Tibial artery (tissue), 4 donors: Measurements from ENCODE around the gene PLCG2.

Source experiments
- DNase-seq, 2 donors: peaks; one replicate each; pipeline ENCODE4 v3.0.0-alpha.2; 2019
- H3K27ac ChIP-seq, 2 donors: fragments of 200-600 bp; sonication (generic) in 1 of 2; 1 replicate in 1 of 2; 2 replicates in 1 of 2; pipeline ENCODE4 v1.5.1; 2018 to 2019; ENCODE audit warnings: mild to moderate bottlenecking in 1 of 2
- H3K27me3 ChIP-seq, 2 donors: fragments of 200-600 bp; sonication (generic) in 1 of 2; one replicate each; pipeline versions ENCODE4 v1.5.1 to v1.6.0; 2016 to 2019
- H3K36me3 ChIP-seq, 3 donors: fragments of 200-600 bp; sonication (generic) in 2 of 3; one replicate each; pipeline ENCODE4 v1.5.1; 2016 to 2019; ENCODE audit warnings: mild to moderate bottlenecking in 2 of 3
- H3K4me1 ChIP-seq, 4 donors: fragments of 200-600 bp; sonication (generic) in 2 of 4; 1 replicate in 3 of 4; 2 replicates in 1 of 4; pipeline ENCODE4 v1.5.1; 2016 to 2019
- H3K4me3 ChIP-seq, 2 donors: fragments of 200-600 bp; sonication (generic) in 1 of 2; 1 replicate in 1 of 2; 2 replicates in 1 of 2; pipeline ENCODE4 v1.5.1; 2018 to 2019; ENCODE audit warnings: mild to moderate bottlenecking in 2 of 2
- H3K9me3 ChIP-seq, 3 donors: fragments of 200-600 bp; sonication (generic) in 1 of 3; one replicate each; pipeline ENCODE4 v1.5.1; 2016 to 2019
- intact Hi-C: fragments of 100-400 bp; cut with DNase I; formaldehyde crosslinking; loops from one replicate; pipeline ENCODE4 v1.15.0; 2023; ENCODE audit warnings: low total_unique reads
- TF ChIP-seq, protein P1 (sequence below), 2 experiments: fragments of 200-600 bp in 1 of 2; fragments of 450-650 bp in 1 of 2; IDR thresholded peaks; one replicate each; pipeline ENCODE4 v1.5.1; 2017 to 2019; ENCODE audit warnings: antibody characterized with exemption in 2 of 2, mild to moderate bottlenecking in 1 of 2, moderate library complexity in 1 of 2

PLCG2 gene

DNA sequence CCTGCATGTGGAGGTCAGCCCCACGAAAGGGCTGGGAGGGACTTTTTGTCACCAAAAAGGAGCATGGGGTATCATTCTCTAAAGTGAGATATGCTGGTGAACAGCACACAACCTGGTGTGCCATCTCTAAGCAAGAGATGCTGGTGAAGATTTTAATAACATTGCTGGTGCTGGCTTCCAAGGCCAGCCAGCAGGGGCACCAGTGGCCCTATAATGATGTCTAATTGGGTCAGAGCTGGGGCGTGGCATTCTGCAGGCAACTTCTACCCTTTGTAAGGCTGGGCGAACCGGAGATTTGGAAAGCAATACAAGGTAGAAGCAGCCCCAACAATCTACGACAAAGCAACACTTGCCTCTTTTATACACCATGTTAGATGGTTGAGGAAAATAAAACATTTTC, 215.4 kb downstream of the PLCG2 start:
- H3K9me3 ChIP-seq: no peaks in the 10 kb centered on the region
- intact Hi-C loops: no loop called here
- peaks cover 0 to 17% (median 12%) of the 10 kb centered on the region in 4 donors for H3K4me1 ChIP-seq
- H3K36me3 ChIP-seq: peaks cover 0 to 9% (median 0%) of the 10 kb centered on the region in 3 donors
- H3K27ac ChIP-seq: no peak overlapping the region
- no peaks in the 10 kb centered on the region for H3K27me3 ChIP-seq
- no peak for DNase-seq
- TF ChIP-seq, protein P1, sequence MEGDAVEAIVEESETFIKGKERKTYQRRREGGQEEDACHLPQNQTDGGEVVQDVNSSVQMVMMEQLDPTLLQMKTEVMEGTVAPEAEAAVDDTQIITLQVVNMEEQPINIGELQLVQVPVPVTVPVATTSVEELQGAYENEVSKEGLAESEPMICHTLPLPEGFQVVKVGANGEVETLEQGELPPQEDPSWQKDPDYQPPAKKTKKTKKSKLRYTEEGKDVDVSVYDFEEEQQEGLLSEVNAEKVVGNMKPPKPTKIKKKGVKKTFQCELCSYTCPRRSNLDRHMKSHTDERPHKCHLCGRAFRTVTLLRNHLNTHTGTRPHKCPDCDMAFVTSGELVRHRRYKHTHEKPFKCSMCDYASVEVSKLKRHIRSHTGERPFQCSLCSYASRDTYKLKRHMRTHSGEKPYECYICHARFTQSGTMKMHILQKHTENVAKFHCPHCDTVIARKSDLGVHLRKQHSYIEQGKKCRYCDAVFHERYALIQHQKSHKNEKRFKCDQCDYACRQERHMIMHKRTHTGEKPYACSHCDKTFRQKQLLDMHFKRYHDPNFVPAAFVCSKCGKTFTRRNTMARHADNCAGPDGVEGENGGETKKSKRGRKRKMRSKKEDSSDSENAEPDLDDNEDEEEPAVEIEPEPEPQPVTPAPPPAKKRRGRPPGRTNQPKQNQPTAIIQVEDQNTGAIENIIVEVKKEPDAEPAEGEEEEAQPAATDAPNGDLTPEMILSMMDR (IDR thresholded peaks at IDR 0.05): no peak
- H3K4me3 ChIP-seq: no peak overlapping the region

DNA sequence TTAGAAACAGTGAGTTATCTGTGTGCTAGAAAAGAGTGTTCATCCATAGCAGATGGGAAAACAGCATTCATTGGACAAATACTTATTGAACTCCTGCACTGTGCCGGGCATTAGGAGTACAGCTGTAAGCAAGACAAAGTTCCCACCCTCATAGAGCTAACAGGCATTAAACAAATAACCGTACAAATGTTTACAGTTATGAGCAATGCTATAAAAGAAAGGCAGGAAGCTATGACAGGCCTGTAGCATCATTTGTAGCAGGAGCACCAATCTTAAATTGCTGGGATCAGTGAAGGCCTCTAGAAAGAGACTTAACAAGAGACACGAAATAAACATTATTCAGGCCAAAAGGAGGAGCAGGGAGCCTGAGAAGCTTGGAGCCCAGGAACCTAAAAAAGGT, 216.6 kb downstream of the PLCG2 start:
- Histone ChIP-seq H3K4me1 (peaks cover 0 to 17% (median 12%) of the 10 kb centered on the region in 4 donors), H3K27me3 (no peaks in the 10 kb centered on the region), H3K9me3 (no peaks in the 10 kb centered on the region), H3K4me3 (no peak overlapping the region), H3K36me3 (peaks cover 0 to 15% (median 0%) of the 10 kb centered on the region in 3 donors), H3K27ac (no peak overlapping the region)
- no peak for DNase-seq
- TF ChIP-seq, protein P1 (IDR thresholded peaks at IDR 0.05): no peak
- intact Hi-C loops: no loop called here

DNA sequence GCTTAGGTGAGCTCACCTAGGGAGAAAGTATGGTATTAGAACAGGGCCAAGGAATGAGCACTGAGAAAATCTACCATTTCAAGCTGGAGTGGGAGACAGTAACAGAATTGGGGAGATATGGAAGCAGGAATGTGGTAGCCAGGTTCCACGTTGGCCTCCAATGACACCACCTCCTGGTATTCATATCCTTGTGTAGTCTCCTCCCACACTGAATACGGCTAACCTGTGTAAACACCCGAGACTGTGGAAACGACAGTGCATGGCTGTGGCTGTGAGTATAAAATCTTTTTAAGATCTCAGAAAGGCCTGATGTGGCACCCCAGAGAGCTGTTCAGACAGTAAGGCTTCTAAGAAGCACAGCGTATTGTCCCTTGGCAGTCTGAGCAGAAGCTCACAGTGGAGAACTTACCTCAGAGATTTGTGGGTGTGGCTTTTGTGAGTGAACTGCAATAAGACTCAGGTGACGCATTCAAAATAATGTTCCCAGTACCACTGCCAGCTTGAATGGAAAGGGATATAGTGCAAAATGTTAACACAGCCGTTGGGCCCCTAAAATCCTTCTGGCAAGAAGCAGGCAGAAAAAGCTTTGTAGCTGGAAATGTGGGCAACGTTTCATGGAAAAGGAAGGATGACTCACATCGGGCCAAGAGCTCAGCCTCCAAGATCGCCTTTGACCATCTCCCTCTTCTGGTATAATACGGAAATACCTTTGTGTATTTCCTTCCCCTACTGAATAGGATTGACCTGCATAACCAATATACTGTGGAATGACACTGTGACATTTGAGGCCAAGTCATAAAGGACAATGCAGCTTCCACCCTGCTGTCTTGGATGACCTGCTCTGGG, 217.8 kb downstream of the PLCG2 start:
- Histone ChIP-seq H3K9me3 (no peaks in the 10 kb centered on the region), H3K4me1 (peaks cover 0 to 17% (median 12%) of the 10 kb centered on the region in 4 donors), H3K27me3 (no peaks in the 10 kb centered on the region), H3K36me3 (peaks cover 0 to 15% (median 0%) of the 10 kb centered on the region in 3 donors), H3K4me3 (no peak overlapping the region), H3K27ac (no peak overlapping the region)
- TF ChIP-seq, protein P1 (IDR thresholded peaks at IDR 0.05): no peak
- intact Hi-C loops: no loop called here
- DNase-seq: no peak

DNA sequence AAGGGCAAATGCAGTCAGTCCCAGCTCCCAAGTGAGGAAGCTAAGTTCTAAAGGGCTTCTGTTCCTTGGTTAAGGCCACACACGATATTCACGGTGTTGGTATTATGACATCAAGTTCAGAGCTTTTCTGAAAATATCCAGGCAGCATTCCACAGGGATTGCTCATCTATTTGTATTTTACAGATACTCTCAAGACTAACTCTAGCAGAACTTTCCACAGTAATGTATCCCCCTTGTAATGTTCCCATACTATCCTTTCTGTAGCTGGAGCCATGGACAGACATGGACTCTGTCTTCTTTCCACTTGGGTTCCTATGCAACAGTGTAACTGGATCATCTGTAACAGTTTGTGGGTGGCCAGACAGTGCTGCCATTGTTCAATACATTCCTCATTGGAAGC, 218.6 kb downstream of the PLCG2 start:
- Histone ChIP-seq H3K36me3 (peaks cover 0 to 15% (median 0%) of the 10 kb centered on the region in 3 donors), H3K4me1 (peaks cover 0 to 17% (median 12%) of the 10 kb centered on the region in 4 donors), H3K4me3 (no peak overlapping the region), H3K27ac (no peak overlapping the region), H3K9me3 (no peaks in the 10 kb centered on the region), H3K27me3 (no peaks in the 10 kb centered on the region)
- TF ChIP-seq, protein P1 (IDR thresholded peaks at IDR 0.05): no peak
- intact Hi-C loops: no loop called here
- DNase-seq: no peak

DNA sequence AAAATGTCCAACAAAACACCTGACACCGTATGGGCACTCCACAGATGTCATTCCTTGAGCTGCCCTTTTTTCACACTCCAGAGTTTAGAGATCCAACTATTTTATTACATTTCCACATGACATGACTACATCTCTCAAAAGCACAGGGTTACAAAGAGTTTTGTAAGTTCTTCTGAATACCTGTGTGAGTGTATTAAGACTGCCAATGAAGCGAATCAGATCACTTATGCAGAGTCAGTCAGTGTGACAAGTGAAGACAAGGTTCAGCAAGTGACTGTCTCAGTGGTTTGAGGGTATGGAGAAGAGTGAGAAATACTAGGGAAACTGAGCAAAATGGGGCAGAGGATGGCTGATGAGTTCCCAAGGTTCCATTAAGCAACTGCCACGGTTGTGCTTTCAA, 223.7 kb downstream of the PLCG2 start:
- intact Hi-C loops: no loop called here
- peaks cover 0 to 15% (median 0%) of the 10 kb centered on the region in 3 donors for H3K36me3 ChIP-seq
- no peak overlapping the region for H3K4me3 ChIP-seq
- no peaks in the 10 kb centered on the region for H3K27me3 ChIP-seq
- TF ChIP-seq, protein P1 (IDR thresholded peaks at IDR 0.05): no peak
- H3K9me3 ChIP-seq: no peaks in the 10 kb centered on the region
- H3K4me1 ChIP-seq: peaks cover 0 to 4% (median under 1%) of the 10 kb centered on the region in 4 donors
- DNase-seq: no peak
- H3K27ac ChIP-seq: no peak overlapping the region
